T-cell (primary cell): ENCODE results near the gene ARHGAP24. TPM values are rescaled to one million over a fixed set of nuclear protein-coding genes. Genes with fewer than 3 reads are reported as not detected.
A peak's percentile ranks its signal among the peaks of the same experiment; 100 is the strongest.

Source experiments
- ATAC-seq, 4 experiments: fragments of 200-7000 bp in 3 of 4; fragments of 150-1000 bp in 1 of 4; cut with Tn5 transposase; replicated peaks in 1 of 4; 1 replicate in 3 of 4; 2 replicates in 1 of 4; pipeline ENCODE4 v1.10.0; 2021; ENCODE audit warnings: moderate library complexity in 3 of 4, mild to moderate bottlenecking in 2 of 4, moderate number of reproducible peaks in 1 of 4
- CTCF ChIA-PET, 2 donors: fragments of 300-600 bp; sonication (Branson Sonifier 250); formaldehyde crosslinking; loops; one replicate each; lab custom pipeline; 2022; ENCODE audit warnings: antibody characterized with exemption in 2 of 2; lab: Charles Lee
- POLR2A ChIA-PET, 2 donors: fragments of 300-600 bp; sonication (Branson Sonifier 250); formaldehyde crosslinking; loops; one replicate each; lab custom pipeline; 2022; ENCODE audit warnings: antibody characterized with exemption in 2 of 2; lab: Charles Lee
- DNase-seq, 35 experiments: peaks; one replicate each; pipeline versions ENCODE4 v3.0.0 to v3.0.0-alpha.2; 2013 to 2023
- H3K27ac ChIP-seq: one replicate; pipeline ENCODE4 v1.5.1; 2013; ENCODE audit warnings: low read length
- H3K27me3 ChIP-seq, 2 experiments: replicated peaks in 1 of 2; 1 replicate in 1 of 2; 2 replicates in 1 of 2; pipeline versions ENCODE4 v1.6.1 to v1.7.0; 2013; ENCODE audit warnings: low read length in 1 of 2, mixed read lengths in 1 of 2; ENCODE audit not compliant: control insufficient read depth in 2 of 2, insufficient read depth in 2 of 2; ENCODE audit errors: extremely low read depth in 1 of 2
- H3K36me3 ChIP-seq, 2 donors: 1 replicate in 1 of 2; 2 replicates in 1 of 2; pipeline versions ENCODE4 v1.6.1 to v1.7.0; 2013; ENCODE audit warnings: low read length in 1 of 2; ENCODE audit not compliant: control insufficient read depth in 2 of 2, insufficient read depth in 1 of 2; ENCODE audit errors: extremely low read depth in 1 of 2
- H3K4me1 ChIP-seq, 2 experiments: 1 replicate in 1 of 2; 2 replicates in 1 of 2; pipeline versions ENCODE4 v1.6.1 to v1.7.0; 2013; ENCODE audit warnings: low read length in 2 of 2, mixed read lengths in 1 of 2; ENCODE audit not compliant: insufficient read depth in 2 of 2, control insufficient read depth in 1 of 2; ENCODE audit errors: extremely low read depth in 1 of 2
- H3K4me3 ChIP-seq, 2 donors: 1 replicate in 1 of 2; 2 replicates in 1 of 2; pipeline versions ENCODE4 v1.5.1 to v1.7.0; 2013; ENCODE audit warnings: mild to moderate bottlenecking in 2 of 2, low read length in 1 of 2, moderate library complexity in 1 of 2; ENCODE audit not compliant: control insufficient read depth in 1 of 2; ENCODE audit errors: extremely low read depth in 1 of 2
- H3K9me3 ChIP-seq: 2 replicates; pipeline ENCODE4 v1.7.0; 2013
- H3K27ac Mint-ChIP-seq, 2 donors: one replicate each; pipeline ENCODE4 v1.8.0; 2020 to 2021; ENCODE audit warnings: mild to moderate bottlenecking in 2 of 2, mixed read lengths in 2 of 2
- H3K27me3 Mint-ChIP-seq, 2 donors: one replicate each; pipeline ENCODE4 v1.8.0; 2021 to 2022; ENCODE audit warnings: mixed read lengths in 2 of 2
- H3K36me3 Mint-ChIP-seq: one replicate; pipeline ENCODE4 v1.8.0; 2021; ENCODE audit warnings: mixed read lengths
- H3K4me1 Mint-ChIP-seq, 3 donors: one replicate each; pipeline ENCODE4 v1.8.0; 2020 to 2022; ENCODE audit warnings: mixed read lengths in 3 of 3, mild to moderate bottlenecking in 1 of 3
- H3K4me3 Mint-ChIP-seq, 3 donors: one replicate each; pipeline ENCODE4 v1.8.0; 2020 to 2022; ENCODE audit warnings: mild to moderate bottlenecking in 3 of 3, mixed read lengths in 3 of 3, moderate library complexity in 3 of 3
- H3K9me3 Mint-ChIP-seq, 3 donors: one replicate each; pipeline ENCODE4 v1.8.0; 2020 to 2022; ENCODE audit warnings: mixed read lengths in 3 of 3
- WGBS: methylation state at CpG from one replicate; pipeline ENCODE4 v1.1.5; 2013; ENCODE audit warnings: missing lambda C conversion rate; ENCODE audit not compliant: insufficient coverage; 5-methylcytosine and 5-hydroxymethylcytosine counted together
- total RNA-seq, 35 experiments: library from RNA in 6 of 35; stranded (reverse) in 6 of 35; fragments of 120-200 nt in 1 of 35; gene quantifications; one replicate each; pipeline versions ENCODE4 v1.2.1 to v1.2.4 and lab custom pipeline; 2013 to 2026

Gene ARHGAP24
- total RNA-seq, 5 donors from 2014 or later (not counting 1 experiment from before 2014, with no cell fraction given) = 0.45 to 2.7 (median 1.8) TPM

- Mint-ChIP-seq H3K27me3 (no peaks in the 10 kb centered on the region), H3K4me1 (no peaks in the 10 kb centered on the region)
These were observed 200.4 kb downstream of the ARHGAP24 start for GRCh38 chr4:85675076-85676049.

DNA sequence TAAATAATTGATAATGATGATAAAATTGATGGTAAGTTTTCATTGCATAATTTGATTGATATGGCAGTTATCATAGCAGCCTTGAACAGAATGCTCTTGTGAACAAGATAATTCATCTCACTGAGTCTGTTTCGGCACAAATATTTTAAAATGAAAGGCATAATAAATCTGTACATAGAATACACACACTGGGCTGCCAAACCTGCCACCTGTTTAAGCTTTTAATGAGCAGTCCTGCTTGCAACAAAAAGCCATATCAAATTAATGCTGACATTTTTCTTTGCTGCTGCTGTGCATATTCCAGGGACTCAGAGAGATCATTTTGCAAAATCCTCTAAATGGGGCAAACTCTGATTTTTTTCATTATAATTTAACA lies 201.1 kb downstream of the ARHGAP24 start:
- H3K9me3 Mint-ChIP-seq = peaks cover 0 to 4% (median 0%) of the 10 kb centered on the region in 3 donors
- no peaks in the 10 kb centered on the region for H3K36me3 Mint-ChIP-seq
- H3K9me3 ChIP-seq = no peaks in the 10 kb centered on the region
- no peaks in the 10 kb centered on the region for H3K4me1 ChIP-seq
- no peaks in the 10 kb centered on the region for H3K36me3 ChIP-seq
- POLR2A ChIA-PET = interaction anchor here in 1 of 2 donors (0.6 kb wide), 1 partner anchor 116 kb away, joined by 4 read pairs; no protein-coding TSS in a partner anchor
- H3K27ac ChIP-seq = no peak overlapping the region
- CTCF ChIA-PET = no interaction called here
- no peaks in the 10 kb centered on the region for H3K27me3 ChIP-seq
- no CpG with 5 or more reads among the region's 1 CpG for WGBS
- no peaks in the 10 kb centered on the region for H3K4me1 Mint-ChIP-seq
- no peak overlapping the region for H3K4me3 ChIP-seq
- no peak overlapping the region for H3K4me3 Mint-ChIP-seq
- H3K27ac Mint-ChIP-seq = no peak overlapping the region
- no peak for ATAC-seq
- H3K27me3 Mint-ChIP-seq = no peaks in the 10 kb centered on the region
- DNase-seq = no peak

More at GRCh38 chr4:85675076-85676049, 200.4 kb downstream of the ARHGAP24 start:
- Histone ChIP-seq H3K4me1 (no peaks in the 10 kb centered on the region), H3K9me3 (no peaks in the 10 kb centered on the region), H3K27ac (no peak overlapping the region), H3K36me3 (no peaks in the 10 kb centered on the region), H3K4me3 (no peak overlapping the region), H3K27me3 (no peaks in the 10 kb centered on the region)
- DNase-seq (no peak), ATAC-seq (no peak)
- Mint-ChIP-seq H3K27ac (no peak overlapping the region), H3K9me3 (peaks cover 0 to 7% (median 4%) of the 10 kb centered on the region in 3 donors), H3K4me3 (no peak overlapping the region), H3K36me3 (no peaks in the 10 kb centered on the region)
- ChIA-PET CTCF (no interaction called here), POLR2A (interaction anchor here in 1 of 2 donors (0.6 kb wide), 1 partner anchor 115 kb away, joined by 4 read pairs; no protein-coding TSS in a partner anchor)
- WGBS = 94% methylated on average over 3 of the region's 7 CpGs

- H3K36me3 ChIP-seq = no peaks in the 10 kb centered on the region
- H3K9me3 ChIP-seq = no peaks in the 10 kb centered on the region
- no peaks in the 10 kb centered on the region for H3K4me1 ChIP-seq
- Mint-ChIP-seq H3K27me3 (no peaks in the 10 kb centered on the region), H3K4me3 (no peak overlapping the region), H3K4me1 (no peaks in the 10 kb centered on the region), H3K9me3 (peaks cover 0 to 4% (median 0%) of the 10 kb centered on the region in 3 donors), H3K36me3 (no peaks in the 10 kb centered on the region), H3K27ac (no peak overlapping the region)
- WGBS = 66% methylated on average over 4 of the region's 5 CpGs
- ATAC-seq (no peak), DNase-seq (no peak)
- no peak overlapping the region for H3K4me3 ChIP-seq
- no peak overlapping the region for H3K27ac ChIP-seq
- no peaks in the 10 kb centered on the region for H3K27me3 ChIP-seq
- ChIA-PET POLR2A (no interaction called here), CTCF (no interaction called here)
These were observed 202.1 kb downstream of the ARHGAP24 start for GRCh38 chr4:85676850-85677590.

DNA sequence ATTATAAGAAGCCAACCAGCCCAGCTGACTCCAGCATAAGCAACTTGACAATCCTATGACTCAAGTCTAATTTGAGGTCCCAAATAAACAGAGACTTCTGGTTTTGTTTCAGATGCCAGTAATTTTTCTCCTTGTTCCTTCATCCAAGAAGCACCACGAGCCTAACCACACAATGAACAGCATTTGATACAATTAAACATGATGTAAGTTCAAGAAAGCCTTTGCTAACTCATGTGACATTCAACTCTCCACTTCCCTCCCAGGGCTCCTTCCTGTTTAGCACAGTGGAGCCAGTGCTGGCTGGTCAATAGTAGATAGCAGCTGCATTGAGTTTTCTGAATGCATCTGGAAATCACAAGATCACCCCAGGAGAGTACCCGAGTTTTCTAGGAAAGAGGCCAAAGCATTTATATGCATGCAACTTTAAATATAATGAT lies 206.3 kb downstream of the ARHGAP24 start:
- no peak overlapping the region for H3K4me3 Mint-ChIP-seq
- no peaks in the 10 kb centered on the region for H3K27me3 Mint-ChIP-seq
- ATAC-seq (no peak), DNase-seq (peak in 1 of 35 experiments; percentile 6)
- H3K4me3 ChIP-seq = no peak overlapping the region
- no peaks in the 10 kb centered on the region for H3K27me3 ChIP-seq
- no peaks in the 10 kb centered on the region for H3K9me3 ChIP-seq
- CTCF ChIA-PET = no interaction called here
- no peaks in the 10 kb centered on the region for H3K4me1 Mint-ChIP-seq
- no peaks in the 10 kb centered on the region for H3K36me3 Mint-ChIP-seq
- POLR2A ChIA-PET = no interaction called here
- H3K4me1 ChIP-seq = no peaks in the 10 kb centered on the region
- peaks cover 0 to 9% (median 4%) of the 10 kb centered on the region in 3 donors for H3K9me3 Mint-ChIP-seq
- WGBS = no CpG with 5 or more reads among the region's 2 CpGs
- H3K36me3 ChIP-seq = no peaks in the 10 kb centered on the region
- H3K27ac Mint-ChIP-seq = no peak overlapping the region
- H3K27ac ChIP-seq = no peak overlapping the region

DNA sequence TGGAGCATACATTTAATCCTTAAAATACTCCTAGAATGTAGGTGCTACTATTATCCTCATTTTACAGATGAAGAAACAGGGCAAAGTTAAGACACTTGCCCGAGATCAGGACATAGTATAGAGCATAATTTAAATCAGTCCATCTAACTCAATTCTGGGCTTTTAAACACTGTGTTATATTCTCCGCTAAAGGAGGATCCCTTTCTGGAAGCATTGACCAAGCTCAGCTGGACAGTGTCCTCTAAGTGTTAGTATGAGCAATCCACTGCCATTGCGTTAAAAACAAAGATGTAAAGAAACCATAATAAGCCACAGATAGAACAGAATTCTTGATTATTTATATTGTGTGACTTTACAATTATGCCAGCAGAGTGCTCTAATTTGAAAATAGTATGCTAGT lies 207.0 kb downstream of the ARHGAP24 start:
- Mint-ChIP-seq H3K27me3 (no peaks in the 10 kb centered on the region), H3K4me3 (no peak overlapping the region), H3K9me3 (peaks cover 0 to 9% (median 4%) of the 10 kb centered on the region in 3 donors), H3K4me1 (no peaks in the 10 kb centered on the region), H3K27ac (no peak overlapping the region), H3K36me3 (no peaks in the 10 kb centered on the region)
- H3K27ac ChIP-seq = no peak overlapping the region
- ChIA-PET CTCF (no interaction called here), POLR2A (no interaction called here)
- DNase-seq (no peak), ATAC-seq (no peak)
- no peaks in the 10 kb centered on the region for H3K9me3 ChIP-seq
- H3K4me3 ChIP-seq = no peak overlapping the region
- 50% methylated on average over 1 of the region's 3 CpGs for WGBS
- H3K27me3 ChIP-seq = no peaks in the 10 kb centered on the region
- no peaks in the 10 kb centered on the region for H3K4me1 ChIP-seq
- no peaks in the 10 kb centered on the region for H3K36me3 ChIP-seq

DNA sequence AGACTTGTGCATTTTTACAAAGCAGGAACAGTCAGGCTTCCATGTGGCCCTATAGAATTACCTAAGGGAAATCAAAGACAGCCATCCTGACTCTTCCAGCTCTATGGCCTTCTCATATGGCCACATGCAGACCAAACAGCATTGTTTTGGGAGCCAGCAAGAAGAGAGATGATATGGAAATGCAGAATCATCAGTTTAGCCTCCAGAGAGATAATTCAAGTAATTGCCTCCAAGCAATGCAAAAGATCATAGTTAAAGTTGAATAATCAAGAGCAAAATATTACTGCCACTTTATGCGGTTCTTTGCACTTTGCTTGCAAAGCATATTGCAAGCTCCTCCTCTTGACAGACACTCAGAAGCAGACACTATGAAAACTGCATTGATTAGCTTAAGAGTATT lies 207.4 kb downstream of the ARHGAP24 start:
- ChIA-PET POLR2A (no interaction called here), CTCF (no interaction called here)
- no peak overlapping the region for H3K27ac ChIP-seq
- Mint-ChIP-seq H3K27me3 (no peaks in the 10 kb centered on the region), H3K27ac (no peak overlapping the region), H3K9me3 (peaks cover 0 to 9% (median 4%) of the 10 kb centered on the region in 3 donors), H3K4me1 (no peaks in the 10 kb centered on the region), H3K36me3 (no peaks in the 10 kb centered on the region), H3K4me3 (no peak overlapping the region)
- no peaks in the 10 kb centered on the region for H3K36me3 ChIP-seq
- WGBS = no CpG with 5 or more reads among the region's 1 CpG
- ATAC-seq (no peak), DNase-seq (no peak)
- H3K4me3 ChIP-seq = no peak overlapping the region
- H3K27me3 ChIP-seq = no peaks in the 10 kb centered on the region
- no peaks in the 10 kb centered on the region for H3K4me1 ChIP-seq
- no peaks in the 10 kb centered on the region for H3K9me3 ChIP-seq
